GM18861 (cell line): Measurements from ENCODE around the gene KCNH1.

Experiments used
- ATAC-seq: cut with Tn5 transposase; IDR thresholded peaks from one replicate; pipeline ENCODE4 v1.9.1; 2021; ENCODE audit not compliant: unreplicated experiment

Gene KCNH1

DNA sequence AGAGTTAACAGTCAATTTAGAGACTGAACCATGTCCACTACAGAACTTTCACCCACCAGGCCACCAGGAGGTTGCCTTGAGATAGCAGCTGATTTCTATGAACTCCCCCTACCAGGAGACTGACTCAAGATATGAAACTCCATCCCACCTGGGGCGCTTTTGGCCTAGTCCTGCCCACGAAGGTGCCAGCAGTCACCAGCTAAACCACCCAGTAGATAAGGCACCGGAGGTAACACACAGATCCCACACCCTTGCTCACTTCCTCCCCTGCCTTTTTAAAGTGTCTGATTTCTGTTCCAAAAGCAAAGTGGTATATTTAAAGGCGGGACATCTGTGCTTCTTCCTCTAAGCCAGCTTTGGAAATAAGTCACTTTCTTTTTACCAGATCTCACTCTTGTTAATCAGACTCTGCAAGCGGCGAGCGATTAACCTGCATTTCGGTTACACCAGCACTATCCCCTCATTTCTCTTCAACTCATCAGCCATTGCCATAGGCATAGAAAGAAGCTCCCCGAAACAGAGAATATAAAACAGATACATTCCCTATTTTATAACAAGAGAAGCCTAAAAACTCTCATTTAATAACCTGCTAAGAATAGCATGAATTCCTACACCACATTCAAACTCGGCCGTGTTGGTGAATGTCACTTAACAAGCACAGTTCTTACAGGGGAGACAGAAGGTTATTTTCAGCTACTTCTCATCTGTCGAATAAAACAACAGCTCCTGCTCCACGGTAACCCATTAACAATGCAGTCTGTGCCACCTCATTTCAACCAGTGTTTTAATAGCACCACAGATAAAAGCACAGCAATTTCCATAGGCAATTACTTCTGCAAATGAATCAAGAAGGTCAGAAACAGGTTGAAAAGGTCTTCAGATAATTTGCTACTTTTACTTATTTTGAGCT is 318.1 kb downstream of the KCNH1 start:
- ATAC-seq: no peak

DNA sequence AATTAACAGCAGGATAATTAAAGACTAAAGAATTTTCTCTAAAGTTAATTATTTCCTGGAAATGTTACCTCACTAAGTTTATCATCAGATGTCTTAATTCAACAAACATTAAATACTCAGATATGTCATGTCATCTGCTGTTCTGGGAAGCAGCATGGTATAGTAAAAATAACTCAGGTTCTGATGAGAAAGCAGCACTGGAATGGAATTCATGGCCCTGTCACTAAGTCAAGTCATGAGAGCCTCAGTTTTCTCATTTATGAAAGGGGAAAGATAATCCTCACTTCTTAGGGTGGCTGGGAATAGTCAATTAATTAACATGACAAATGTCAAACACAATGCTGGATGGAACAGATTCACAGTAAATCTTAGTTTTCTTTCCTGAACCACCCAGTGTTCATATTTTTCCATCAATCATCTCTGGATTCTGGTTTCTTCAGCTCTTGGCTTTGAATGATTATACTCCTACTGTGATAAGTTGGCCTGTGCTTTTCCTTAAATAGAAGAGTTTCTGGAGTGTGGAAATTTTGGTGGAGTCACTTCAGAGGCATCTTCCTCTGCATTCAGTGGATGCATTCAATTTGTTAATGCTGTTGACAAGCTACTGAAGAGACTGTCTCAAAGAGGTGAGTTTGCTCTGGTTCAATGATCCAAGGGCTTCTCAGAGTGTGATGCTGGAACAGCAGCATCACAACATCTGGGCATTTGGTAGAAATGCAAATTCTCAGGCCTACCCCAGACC is 319.4 kb downstream of the KCNH1 start:
- no peak for ATAC-seq

DNA sequence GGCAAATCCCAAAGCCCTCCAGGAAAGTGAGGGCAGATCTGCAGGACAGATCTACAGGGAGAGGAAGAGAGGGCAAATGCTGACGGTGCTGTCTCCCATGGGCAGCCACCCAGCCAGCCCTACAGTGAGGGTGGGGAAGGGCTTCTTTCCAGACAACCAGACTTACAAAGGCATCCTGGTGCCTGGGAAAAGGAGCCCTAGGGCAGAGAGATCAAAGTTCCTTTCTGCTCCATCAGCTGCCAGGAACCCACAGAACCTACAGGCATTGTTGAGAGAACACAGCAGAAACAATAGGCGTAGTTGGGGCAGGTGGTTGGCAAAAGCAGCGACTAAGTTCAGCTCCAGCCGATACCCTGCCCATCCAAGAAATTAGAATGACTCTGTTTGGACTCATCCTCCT is 332.4 kb downstream of the KCNH1 start:
- no peak for ATAC-seq

DNA sequence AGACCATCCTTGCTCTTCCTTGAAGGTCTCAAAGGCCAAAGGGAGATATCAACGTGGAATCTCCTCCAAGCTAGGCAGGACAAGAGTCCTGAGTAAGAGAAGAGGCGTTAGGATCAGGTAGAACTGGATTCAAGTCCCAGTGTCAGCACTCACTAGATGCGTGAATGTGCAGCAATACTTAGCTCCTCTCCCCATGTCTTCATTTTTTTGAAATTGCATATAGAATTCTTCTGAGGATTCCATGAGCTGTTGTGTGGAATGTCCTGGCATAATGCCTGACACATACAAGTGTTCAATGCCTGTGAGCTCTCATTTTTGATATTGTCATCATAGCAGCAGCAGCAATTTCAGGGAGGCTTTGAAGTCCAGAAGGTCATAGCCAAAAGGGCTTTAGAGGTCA is 333.2 kb downstream of the KCNH1 start:
- no peak for ATAC-seq

DNA sequence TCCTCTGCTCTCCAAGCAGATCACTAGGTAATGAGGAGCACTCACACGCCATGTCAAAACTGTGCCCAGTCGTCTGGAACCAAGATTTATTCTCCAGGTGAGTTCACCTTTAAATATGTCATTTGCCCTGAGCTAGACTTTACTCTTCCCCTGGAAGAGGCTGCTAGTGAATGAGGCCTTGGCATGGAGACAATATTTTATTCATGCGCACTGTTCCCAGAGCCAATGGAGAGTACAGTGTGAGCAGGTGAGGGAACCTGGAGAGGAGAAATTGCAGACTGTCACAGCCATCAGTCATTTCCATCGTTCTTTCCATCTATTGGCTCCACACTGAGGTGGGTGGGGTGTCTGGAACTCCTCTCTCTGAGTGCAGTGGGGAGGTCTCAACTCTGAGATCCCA is 333.6 kb downstream of the KCNH1 start:
- no peak for ATAC-seq

DNA sequence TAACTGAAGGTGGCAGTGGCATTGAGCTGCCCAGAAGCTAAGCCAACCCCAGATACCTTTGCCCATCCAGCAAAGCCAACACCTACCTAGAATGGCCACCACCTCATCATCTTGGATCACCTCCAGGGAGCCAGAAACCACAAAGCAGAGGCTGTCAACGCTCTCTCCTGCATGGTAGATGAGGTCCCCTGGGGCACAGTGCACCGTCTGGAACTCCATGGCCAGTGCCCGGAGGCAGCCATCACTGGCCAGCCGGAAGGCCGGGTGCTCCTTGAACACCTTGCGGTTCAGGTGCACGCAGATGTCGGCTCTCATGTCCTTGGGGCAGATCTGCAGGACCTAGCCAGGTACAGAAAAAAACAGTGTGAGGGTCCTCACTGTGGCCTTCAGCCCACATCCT is 336.5 kb downstream of the KCNH1 start:
- no peak for ATAC-seq

DNA sequence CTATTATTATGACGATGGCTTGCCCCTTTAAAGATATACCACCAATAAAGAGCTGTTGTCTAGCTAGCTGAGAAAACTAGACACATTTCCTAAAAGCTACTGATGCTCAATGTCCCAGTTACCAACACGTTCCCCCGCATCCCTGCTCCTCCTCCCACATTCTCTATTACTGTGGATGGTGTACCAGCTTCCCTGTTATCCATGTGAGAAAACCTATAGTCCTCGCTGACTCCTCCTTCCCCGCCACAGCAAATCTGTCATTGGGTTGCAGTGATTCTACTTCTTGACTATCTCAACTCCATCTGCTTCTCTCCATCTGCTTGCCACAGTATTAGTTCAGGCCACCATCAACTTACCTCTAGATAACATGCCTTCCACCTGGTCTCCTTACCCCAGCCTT is 337.5 kb downstream of the KCNH1 start:
- no peak for ATAC-seq

DNA sequence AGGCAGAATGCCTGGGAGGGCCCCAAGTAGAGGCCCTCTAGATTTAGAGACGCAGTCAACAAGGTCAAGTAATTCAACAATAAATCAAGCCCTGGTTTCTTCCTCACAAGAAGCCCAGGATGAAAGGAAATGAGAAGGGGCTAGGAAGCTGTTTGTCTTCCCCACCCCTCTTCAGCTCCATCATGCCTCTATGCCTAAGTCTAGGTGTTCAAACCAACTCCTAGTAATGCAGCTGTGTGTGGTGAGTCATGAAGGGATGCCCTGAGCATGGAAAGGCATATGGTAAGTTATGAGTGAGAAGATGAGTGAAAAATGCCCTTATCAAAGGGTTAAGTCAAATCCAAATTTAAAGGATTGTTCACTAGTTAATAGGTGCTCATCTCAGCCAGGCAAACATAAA is 339.5 kb downstream of the KCNH1 start:
- ATAC-seq: no peak

DNA sequence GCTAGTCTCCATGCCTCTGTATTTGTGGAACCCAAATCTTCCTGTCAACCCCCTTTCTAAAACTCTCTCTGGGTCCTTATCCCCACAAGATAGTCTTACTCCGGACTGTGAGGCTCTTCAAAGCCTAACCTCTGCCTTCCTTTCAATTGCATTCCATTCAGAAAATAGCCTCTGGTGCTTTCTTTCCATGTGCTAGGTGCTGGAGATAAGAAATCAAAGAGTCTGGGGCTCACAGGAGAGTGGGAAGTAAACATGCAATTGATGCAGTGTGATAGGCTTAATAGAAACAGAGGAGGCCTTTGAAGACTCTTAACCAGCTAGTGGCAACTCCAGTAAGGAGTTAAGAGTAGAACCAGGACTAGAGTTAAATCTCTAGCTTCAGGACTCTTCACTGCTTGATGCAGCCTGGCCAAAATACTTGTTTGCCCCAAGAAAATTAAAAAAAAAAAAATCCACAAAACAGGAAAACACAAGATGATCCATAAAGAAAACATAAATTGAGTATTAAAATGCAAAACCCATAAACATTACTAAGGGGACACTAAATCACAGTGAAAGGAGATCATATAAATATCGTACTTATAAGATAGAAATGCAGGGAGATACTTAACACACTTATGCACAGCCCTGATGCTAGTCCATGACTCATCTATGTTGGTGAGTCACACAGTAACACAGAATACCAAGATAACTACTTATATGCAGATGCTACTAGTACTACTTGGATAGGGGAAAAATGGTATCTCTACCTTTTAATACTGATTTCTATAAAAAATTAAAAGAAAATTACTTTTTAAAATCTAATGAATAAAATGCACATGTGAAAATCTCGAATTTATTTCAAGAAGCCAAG is 341.5 kb downstream of the KCNH1 start:
- no peak for ATAC-seq

DNA sequence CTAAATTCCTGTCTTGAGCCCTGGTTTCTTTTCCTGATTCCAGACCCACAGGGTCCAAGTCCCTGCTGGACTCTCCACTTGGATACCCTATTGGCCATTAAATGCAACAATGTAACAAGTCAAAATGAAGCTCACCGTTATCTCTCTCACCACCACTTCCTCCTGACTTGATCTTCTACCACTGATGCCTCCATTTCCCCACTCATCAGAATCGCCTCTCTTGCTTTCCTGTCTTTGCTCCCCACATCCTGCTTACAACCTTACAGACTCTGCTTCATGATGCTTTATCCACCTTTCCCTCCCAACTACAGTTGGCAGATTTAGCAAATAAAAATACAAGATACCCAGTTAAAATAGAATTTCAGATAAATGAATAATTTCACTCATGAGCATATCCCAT is 343.8 kb downstream of the KCNH1 start:
- no peak for ATAC-seq

DNA sequence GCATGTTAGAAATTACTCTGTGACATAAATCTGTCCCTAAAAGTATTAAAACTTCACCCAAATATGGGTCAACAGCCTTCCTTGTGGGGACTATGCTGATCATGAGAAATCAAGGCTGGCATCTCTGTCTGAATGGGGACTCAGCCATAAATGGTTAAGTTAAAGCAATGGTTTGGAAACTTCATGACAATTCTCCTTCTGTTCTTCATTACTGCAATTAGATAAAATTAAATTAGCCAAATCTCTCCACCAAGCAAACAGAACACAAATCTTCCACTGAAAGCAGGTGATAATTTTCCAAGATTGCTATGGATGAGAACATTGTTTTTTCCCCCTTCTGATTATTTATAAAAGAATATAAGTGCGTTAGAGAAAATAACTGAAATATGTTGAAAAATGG is 346.1 kb downstream of the KCNH1 start:
- ATAC-seq: no peak

DNA sequence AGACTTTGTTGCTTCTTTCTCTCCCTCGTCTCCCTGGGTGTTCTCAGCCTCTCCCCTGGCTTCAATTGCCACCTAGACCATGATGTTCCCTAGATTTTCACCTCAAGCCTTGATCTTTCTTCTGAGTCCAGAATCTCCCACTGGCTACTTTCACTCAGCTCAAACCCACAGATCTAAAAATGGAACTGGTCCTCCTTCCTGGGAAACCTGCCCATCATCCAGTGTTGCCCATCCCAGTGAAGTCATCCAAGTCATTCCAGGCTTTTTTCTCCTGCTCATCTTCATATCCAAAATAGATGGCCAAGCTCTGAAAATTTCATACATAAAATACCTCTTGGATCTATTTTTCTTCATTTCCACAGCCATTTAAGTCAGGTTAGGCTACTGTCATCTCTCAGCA is 347.4 kb downstream of the KCNH1 start:
- no peak for ATAC-seq

DNA sequence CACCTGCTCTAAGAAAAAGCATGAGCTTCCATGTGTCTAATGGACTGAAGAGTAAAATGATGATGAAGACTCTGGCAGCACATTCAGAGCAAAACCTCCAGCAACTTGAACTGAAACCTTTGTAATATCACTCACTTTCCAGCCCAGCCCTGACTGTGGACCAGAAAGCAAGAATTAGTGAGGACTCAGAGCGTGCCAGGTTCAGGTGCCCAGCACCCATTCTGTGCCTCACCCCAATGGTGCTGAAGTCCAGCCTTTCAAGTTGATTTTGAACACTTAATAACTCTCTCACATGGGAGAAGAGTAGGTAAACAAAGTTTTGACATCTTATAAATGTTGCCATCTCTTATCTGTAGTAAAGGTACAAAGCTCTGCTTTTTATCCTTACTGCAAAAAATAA is 350.0 kb downstream of the KCNH1 start:
- no peak for ATAC-seq

DNA sequence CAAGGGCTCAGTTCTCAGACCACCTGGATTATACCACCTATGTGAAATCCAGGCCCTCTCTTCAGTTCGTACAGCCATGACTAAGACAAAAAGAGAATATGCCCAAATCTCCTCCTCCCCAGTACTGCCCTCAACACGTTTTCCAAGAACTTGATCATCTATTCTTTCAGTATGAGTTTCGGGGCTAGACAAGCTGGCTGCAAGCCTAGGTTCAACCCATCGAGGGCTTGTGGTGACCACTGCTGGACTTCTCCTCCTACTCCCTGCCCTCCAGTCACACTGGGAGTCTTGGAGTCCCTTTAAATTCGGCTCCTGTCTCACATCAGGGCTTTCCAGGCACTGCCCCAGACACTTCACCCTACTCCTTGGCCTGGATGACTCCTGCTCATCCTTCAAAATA is 352.3 kb downstream of the KCNH1 start:
- ATAC-seq: no peak

DNA sequence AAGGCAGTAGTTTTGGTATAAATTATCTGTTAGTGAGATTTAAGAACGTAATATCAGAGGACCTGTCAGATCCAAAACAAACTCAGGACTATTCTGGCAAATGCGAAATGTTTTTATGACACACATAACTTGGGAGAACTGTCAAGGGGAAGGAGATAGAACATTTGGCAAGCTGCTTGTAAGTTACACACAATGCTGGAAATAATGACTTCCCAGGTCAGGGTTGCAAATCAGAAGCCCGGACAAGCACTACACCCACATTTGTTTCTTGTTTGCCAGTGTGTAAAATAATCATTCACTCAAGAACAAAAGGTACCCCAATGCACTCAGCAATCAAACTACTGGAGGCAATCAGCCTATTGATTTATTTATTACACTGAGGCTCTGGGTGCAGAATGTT is 354.7 kb downstream of the KCNH1 start:
- ATAC-seq: no peak

DNA sequence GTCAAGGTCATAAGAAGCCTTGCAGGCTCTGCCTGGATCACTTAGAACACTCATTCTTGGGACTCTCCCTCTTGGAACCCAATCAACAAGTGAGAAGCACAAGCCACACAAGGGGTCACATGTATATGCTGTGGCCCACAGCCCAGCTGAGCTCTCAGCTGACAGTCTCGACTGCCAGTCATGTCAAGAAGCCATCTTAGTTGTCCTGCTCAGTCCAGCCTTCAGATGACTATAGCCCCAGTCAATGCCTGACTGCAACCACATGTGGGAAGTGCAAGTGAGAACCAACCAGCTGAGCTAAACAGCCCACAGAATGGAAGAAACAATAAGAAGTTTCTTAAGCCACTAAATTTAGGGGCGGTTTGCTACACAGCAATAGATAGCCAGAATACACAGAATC is 356.0 kb downstream of the KCNH1 start:
- ATAC-seq: no peak

DNA sequence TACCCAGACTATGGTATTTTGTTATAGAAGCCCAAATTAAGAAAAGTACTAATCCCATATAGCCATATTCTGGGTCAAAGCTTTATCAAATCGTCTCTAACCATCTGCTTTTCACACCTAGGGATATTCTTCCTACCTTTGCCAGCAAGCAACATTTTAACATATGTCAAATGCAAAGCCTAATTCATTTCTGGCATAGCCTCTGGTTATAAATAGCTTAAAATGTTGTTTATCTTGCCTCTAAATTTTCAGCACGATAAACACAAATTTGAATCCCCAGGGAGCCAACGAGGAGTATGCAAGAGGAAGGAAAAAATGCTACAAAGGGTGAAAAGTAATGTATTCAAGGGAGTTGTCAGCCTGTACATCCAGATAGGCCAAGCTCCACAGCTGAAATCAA is 357.2 kb downstream of the KCNH1 start:
- ATAC-seq: no peak

DNA sequence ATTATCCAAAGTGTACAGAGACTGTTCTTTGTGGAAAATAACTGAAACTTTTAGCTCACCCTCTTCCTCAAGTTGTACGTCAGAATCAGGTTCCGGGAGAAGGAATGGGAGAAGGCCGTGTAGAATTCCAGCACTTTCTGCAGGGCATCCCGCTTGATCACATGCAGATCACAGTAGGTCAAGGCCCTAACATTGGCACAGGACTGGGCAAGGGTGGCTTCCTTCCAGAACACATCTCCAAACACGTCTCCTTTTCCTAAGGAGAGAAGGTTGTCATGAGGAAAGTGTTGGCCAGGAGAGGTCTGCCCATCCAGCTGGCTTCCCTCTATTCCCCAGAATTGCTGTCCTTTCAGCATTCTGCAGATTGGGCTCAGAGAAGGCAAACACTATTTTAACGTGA is 358.7 kb downstream of the KCNH1 start:
- ATAC-seq: no peak

DNA sequence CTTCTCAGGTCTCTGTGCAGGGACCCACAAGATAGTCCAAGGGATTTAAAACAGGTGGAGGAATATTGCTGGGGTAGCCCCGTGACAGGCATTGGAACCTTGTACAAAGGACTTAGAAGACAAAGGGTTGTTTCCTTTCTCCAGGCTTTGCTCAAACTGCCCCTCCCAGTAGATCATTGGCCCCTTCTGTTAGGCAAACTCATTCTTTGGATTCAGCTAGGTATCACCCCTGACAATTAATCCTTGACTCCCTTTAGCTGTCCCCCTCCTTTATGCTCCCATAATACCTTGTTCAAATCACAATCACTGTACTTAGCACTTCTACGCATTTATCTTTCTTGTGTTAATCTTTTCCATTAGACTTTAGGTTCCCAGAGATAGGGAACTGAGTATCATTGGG is 360.5 kb downstream of the KCNH1 start:
- no peak for ATAC-seq

DNA sequence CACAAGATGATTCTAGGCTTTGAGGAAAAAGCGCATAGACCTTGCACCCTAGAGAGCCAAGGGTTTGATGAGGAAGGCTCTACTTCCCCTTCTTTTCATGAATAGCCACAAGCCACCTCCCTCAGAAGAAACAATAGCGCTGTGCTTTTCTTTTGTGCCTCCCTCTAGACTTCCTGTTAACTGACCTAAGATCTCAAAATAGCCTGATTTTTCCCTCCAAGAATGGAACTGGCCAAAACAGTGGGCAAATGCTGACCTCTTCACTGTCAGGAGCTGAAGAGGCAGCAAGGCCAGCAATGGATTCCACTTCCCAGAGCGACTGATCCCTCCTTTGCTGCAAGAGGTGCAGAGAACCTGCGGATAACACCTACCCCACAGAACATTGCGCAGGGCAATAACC is 362.8 kb downstream of the KCNH1 start:
- no peak for ATAC-seq

DNA sequence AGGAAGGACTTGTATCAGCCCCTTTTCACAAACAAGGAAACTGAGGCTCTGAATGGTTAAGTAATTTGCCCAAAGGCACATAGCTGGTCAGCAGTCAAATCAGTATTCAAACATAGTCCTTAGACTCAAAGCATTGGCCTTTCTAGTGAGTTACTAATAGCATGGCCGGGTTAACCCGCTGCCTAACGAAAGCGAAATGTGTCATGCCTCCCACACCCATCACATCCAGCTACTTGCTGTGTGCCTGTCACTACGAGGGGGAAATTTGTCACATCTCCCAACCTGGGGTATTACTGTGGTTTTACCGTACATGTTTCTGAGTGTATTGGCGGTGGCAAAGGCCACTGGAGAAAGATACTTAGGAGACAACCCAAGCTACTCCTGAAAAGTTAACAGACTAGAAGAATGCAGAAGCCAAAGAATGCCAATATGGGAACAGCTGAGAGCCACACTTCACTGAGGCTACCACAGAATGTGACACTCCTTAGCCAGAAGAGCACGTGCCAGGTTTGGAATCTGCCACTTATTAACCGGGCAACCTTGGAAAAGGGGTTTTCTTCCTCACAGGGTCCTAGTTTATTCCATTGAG is 363.5 kb downstream of the KCNH1 start:
- ATAC-seq: no peak
